HG03575 (cell line): Measurements from ENCODE around the gene PPEF1.
"Not testable (repeated sequence)": the region's sequence is repeated elsewhere in the genome, so short reads cannot be mapped to it uniquely, and the experiment has no call there.

ENCODE experiments used
- ATAC-seq: cut with Tn5 transposase; IDR thresholded peaks from one replicate; pipeline ENCODE4 v1.9.1; 2021; ENCODE audit not compliant: unreplicated experiment, insufficient number of reproducible peaks, low FRiP score; ENCODE audit errors: extremely low read depth

The PPEF1 gene

GRCh38 chrX:18698737-18699650 is 8.5 kb upstream of the PPEF1 start:
- no peak for ATAC-seq

- no peak for ATAC-seq
Measured at GRCh38 chrX:18701621-18702361, 5.7 kb upstream of the PPEF1 start.

- no peak for ATAC-seq
Measured at GRCh38 chrX:18702362-18703195, 4.9 kb upstream of the PPEF1 start.

- ATAC-seq, result no peak
Measured at GRCh38 chrX:18709833-18710232, 2.4 kb downstream of the PPEF1 start.

GRCh38 chrX:18714910-18715309 is 7.5 kb downstream of the PPEF1 start:
- ATAC-seq, result no peak

- ATAC-seq, result no peak
Measured at GRCh38 chrX:18719852-18720251, 12.4 kb downstream of the PPEF1 start.

GRCh38 chrX:18721683-18722499 is 14.4 kb downstream of the PPEF1 start:
- ATAC-seq, result no peak

GRCh38 chrX:18722500-18723071 is 15.1 kb downstream of the PPEF1 start:
- no peak for ATAC-seq

GRCh38 chrX:18725310-18725943 is 18.0 kb downstream of the PPEF1 start:
- no peak for ATAC-seq

- ATAC-seq, result no peak
Measured at GRCh38 chrX:18733287-18733686, 25.8 kb downstream of the PPEF1 start.

- not testable (repeated sequence) for ATAC-seq
Measured at GRCh38 chrX:18739609-18740008, 32.2 kb downstream of the PPEF1 start.

- no peak for ATAC-seq
Measured at GRCh38 chrX:18748499-18748898, 41.1 kb downstream of the PPEF1 start.

- no peak for ATAC-seq
Measured at GRCh38 chrX:18753631-18754030, 46.2 kb downstream of the PPEF1 start.

GRCh38 chrX:18755651-18756050 is 48.2 kb downstream of the PPEF1 start:
- no peak for ATAC-seq

GRCh38 chrX:18757956-18758932 is 50.8 kb downstream of the PPEF1 start:
- ATAC-seq, result no peak

GRCh38 chrX:18761750-18762149 is 54.3 kb downstream of the PPEF1 start:
- ATAC-seq, result no peak

GRCh38 chrX:18763106-18763505 is 55.7 kb downstream of the PPEF1 start:
- not testable (repeated sequence) for ATAC-seq
